GM19099 (cell line): ENCODE data around the gene SMYD3.

ENCODE experiments used
- POLR2A ChIP-seq: IDR thresholded peaks from 3 replicates; pipeline ENCODE4 v1.6.1; 2011; ENCODE audit warnings: low read depth; ENCODE audit not compliant: insufficient read length; ENCODE audit errors: extremely low read depth

The SMYD3 gene

DNA sequence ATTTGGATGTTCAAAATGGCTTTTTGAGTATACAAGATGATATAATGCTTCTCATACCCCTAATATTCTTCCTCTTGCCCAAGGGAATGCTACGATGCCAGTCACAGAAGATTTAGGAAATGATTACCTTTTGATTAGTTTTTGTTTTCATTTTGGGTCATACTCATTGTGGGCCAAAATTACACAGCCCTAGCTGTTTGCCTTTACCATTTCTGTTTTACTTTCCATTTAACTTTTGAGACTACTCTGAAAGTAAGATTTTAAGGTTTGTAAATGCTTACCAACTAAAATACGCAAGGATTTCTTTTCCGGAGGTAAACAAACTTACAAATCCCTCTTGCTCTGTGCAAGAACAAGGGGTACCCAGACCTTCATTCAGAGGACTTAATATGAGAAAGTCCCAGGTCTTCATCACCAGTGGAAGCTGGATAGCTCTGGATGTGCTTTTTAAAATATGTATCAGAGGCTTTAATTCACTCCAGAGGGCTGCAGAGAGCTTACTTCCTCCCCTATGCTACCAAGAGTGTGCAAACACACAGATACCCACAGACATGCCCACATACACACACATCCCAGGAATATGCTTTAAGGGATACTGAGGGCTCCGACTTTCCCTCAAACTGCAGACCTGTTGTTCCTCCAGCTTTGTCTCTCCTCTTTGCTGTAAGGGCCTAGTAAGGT, 631.4 kb downstream of the SMYD3 start:
- TF ChIP-seq POLR2A, result no peak

DNA sequence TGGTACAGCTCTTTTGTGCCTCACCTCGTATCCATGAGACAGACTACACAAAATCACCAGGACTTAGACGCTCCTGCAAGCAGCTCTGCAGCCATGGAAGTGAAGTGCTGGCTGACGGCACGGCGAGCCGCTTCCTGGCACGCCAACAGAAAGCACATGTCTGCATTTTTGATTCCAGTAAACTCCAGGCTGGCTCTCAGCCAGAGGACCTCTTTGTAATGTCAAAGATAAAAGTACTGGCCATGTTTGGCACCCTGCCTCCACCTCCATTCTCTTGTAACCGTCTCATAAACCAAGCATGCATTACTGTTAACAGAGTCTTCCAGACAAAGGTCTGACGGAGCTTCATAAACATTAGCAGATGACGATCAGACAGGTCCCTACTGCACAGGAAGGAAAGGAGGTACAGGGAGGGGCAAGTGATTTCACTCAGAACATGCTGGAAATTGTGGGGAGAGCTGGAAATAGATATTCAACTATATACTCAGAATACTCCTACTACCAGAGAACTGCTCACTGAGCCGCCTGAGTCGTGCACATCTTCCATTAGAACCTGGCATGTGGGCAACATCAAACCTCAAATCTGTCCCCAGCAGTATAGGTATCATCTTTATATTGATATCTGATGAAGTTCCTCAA, 632.0 kb downstream of the SMYD3 start:
- no peak for TF ChIP-seq POLR2A

GRCh38 chr1:245873883-245874671, 633.0 kb downstream of the SMYD3 start:
- TF ChIP-seq POLR2A, result no peak

GRCh38 chr1:245873068-245873467, 634.0 kb downstream of the SMYD3 start:
- no peak for TF ChIP-seq POLR2A

GRCh38 chr1:245872475-245872874, 634.6 kb downstream of the SMYD3 start:
- no peak for TF ChIP-seq POLR2A

GRCh38 chr1:245871915-245872314, 635.2 kb downstream of the SMYD3 start:
- TF ChIP-seq POLR2A, result no peak

- no peak for TF ChIP-seq POLR2A
Observed at GRCh38 chr1:245871191-245871590, 635.9 kb downstream of the SMYD3 start.

- TF ChIP-seq POLR2A, result no peak
Observed at GRCh38 chr1:245870698-245871097, 636.4 kb downstream of the SMYD3 start.

- no peak for TF ChIP-seq POLR2A
Observed at GRCh38 chr1:245869847-245870246, 637.2 kb downstream of the SMYD3 start.

GRCh38 chr1:245867738-245868137, 639.3 kb downstream of the SMYD3 start:
- no peak for TF ChIP-seq POLR2A

GRCh38 chr1:245864872-245865271, 642.2 kb downstream of the SMYD3 start:
- no peak for TF ChIP-seq POLR2A

DNA sequence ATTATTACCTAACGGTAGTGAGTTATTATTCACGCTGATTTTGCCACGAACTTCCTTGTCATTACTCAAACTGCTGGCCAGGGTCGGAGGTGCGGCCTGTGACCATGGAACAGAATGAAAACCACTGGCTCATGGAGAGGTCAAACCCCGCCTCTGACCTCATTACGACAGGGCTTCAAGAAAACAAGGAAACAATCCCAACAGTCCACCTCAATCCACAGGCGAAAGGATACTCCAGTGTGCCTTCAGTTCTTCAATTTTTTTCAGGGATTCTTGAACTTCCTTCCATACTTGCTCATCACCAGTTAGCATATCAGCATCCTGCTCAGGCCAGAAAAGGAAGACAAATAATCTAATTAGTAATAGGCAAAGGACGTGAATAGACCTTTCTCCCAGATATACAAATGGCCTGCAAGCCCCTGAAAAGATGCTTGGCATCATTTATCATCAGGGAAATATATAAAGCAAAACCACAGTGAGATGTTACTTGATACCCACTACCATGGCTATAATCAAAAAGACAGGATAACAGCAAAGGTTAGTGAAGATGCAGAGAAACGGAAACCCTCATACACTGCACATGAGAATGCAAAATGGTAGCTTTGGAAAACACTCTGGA, 643.4 kb downstream of the SMYD3 start:
- TF ChIP-seq POLR2A, result no peak

GRCh38 chr1:245862812-245863540, 644.1 kb downstream of the SMYD3 start:
- TF ChIP-seq POLR2A, result no peak

GRCh38 chr1:245860657-245861544, 646.2 kb downstream of the SMYD3 start:
- no peak for TF ChIP-seq POLR2A
